Thyroid gland (tissue), 4 donors: ENCODE measurements around the gene PHF13. TPM values are rescaled to one million over a fixed set of nuclear protein-coding genes. Genes with fewer than 3 reads are reported as not detected.

ENCODE experiments used
- DNase-seq, 2 donors: peaks; one replicate each; pipeline ENCODE4 v3.0.0-alpha.2; 2019
- H3K27ac ChIP-seq, 3 donors: fragments of 200-600 bp; sonication (generic); 1 replicate in 2 of 3; 2 replicates in 1 of 3; pipeline ENCODE4 v1.5.1; 2016 to 2019; ENCODE audit warnings: mild to moderate bottlenecking in 1 of 3, moderate library complexity in 1 of 3
- H3K27me3 ChIP-seq: fragments of 200-600 bp; sonication (generic); one replicate; pipeline ENCODE4 v1.5.1; 2019
- H3K36me3 ChIP-seq, 2 donors: fragments of 200-600 bp; sonication (generic); one replicate each; pipeline ENCODE4 v1.5.1; 2016 to 2019
- H3K4me1 ChIP-seq, 2 donors: fragments of 200-600 bp; sonication (generic); one replicate each; pipeline ENCODE4 v1.5.1; 2017 to 2019
- H3K4me3 ChIP-seq, 3 donors: fragments of 200-600 bp; sonication (generic); replicated peaks in 1 of 3; 1 replicate in 2 of 3; 2 replicates in 1 of 3; pipeline ENCODE4 v1.5.1; 2016; ENCODE audit warnings: mild to moderate bottlenecking in 1 of 3
- H3K9me3 ChIP-seq: fragments of 200-600 bp; sonication (generic); one replicate; pipeline ENCODE4 v1.5.1; 2017
- POLR2A ChIP-seq, 2 donors: fragments of 450-650 bp; IDR thresholded peaks; one replicate each; pipeline ENCODE4 v1.6.1; 2017; ENCODE audit warnings: antibody characterized with exemption in 2 of 2, mild to moderate bottlenecking in 2 of 2, moderate library complexity in 1 of 2
- WGBS, 2 donors: methylation state at CpG; one replicate each; pipeline ENCODE4 v1.1.5; 2017; 5-methylcytosine and 5-hydroxymethylcytosine counted together
- intact Hi-C: fragments of 100-400 bp; cut with DNase I; formaldehyde crosslinking; loops from one replicate; pipeline ENCODE4 v1.15.1; 2023
- total RNA-seq, 4 donors: library from RNA; depleted of rRNA; stranded (reverse); fragments of >200 nt; gene quantifications; one replicate each; pipeline ENCODE4 v1.2.3, GENCODE V29; 2016
- TF ChIP-seq, protein P1 (sequence below), 6 experiments: fragments of 200-600 bp in 3 of 6; fragments of 450-650 bp in 3 of 6; sonication (generic) in 3 of 6; IDR thresholded peaks; one replicate each; pipeline ENCODE4 v1.5.1; 2016 to 2019; ENCODE audit warnings: antibody characterized with exemption in 6 of 6, mild to moderate bottlenecking in 2 of 6, inconsistent platforms in 1 of 6, moderate library complexity in 1 of 6

The PHF13 gene
- total RNA-seq, 4 donors from 2014 or later, result 7.8 to 14.1 (median 9.5) TPM

GRCh38 chr1:6667139-6667538, 53.6 kb downstream of the PHF13 start:
- H3K4me3 ChIP-seq, result no peak overlapping the region
- no peak overlapping the region for H3K27ac ChIP-seq
- no peaks in the 10 kb centered on the region for H3K4me1 ChIP-seq
- TF ChIP-seq POLR2A (IDR thresholded peaks at IDR 0.05), result no peak
- TF ChIP-seq, protein P1, sequence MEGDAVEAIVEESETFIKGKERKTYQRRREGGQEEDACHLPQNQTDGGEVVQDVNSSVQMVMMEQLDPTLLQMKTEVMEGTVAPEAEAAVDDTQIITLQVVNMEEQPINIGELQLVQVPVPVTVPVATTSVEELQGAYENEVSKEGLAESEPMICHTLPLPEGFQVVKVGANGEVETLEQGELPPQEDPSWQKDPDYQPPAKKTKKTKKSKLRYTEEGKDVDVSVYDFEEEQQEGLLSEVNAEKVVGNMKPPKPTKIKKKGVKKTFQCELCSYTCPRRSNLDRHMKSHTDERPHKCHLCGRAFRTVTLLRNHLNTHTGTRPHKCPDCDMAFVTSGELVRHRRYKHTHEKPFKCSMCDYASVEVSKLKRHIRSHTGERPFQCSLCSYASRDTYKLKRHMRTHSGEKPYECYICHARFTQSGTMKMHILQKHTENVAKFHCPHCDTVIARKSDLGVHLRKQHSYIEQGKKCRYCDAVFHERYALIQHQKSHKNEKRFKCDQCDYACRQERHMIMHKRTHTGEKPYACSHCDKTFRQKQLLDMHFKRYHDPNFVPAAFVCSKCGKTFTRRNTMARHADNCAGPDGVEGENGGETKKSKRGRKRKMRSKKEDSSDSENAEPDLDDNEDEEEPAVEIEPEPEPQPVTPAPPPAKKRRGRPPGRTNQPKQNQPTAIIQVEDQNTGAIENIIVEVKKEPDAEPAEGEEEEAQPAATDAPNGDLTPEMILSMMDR (IDR thresholded peaks at IDR 0.05), result no peak
- DNase-seq, result no peak
- intact Hi-C loops, result no loop called here
- H3K36me3 ChIP-seq, result peaks cover 7 to 8% of the 10 kb centered on the region in 2 donors
- no peaks in the 10 kb centered on the region for H3K9me3 ChIP-seq
- WGBS, 2 donors, result 95 to 97% methylated on average over 6 of the region's 6 CpGs
- H3K27me3 ChIP-seq, result no peaks in the 10 kb centered on the region

- DNase-seq, result no peak
- no peaks in the 10 kb centered on the region for H3K27me3 ChIP-seq
- TF ChIP-seq, protein P1 (IDR thresholded peaks at IDR 0.05), result no peak
- intact Hi-C loops, result no loop called here
- WGBS, 2 donors, result 95 to 97% methylated on average over 9 of the region's 9 CpGs
- H3K27ac ChIP-seq, result no peak overlapping the region
- H3K9me3 ChIP-seq, result no peaks in the 10 kb centered on the region
- H3K4me1 ChIP-seq, result no peaks in the 10 kb centered on the region
- peaks cover 7 to 8% of the 10 kb centered on the region in 2 donors for H3K36me3 ChIP-seq
- H3K4me3 ChIP-seq, result no peak overlapping the region
Observed at GRCh38 chr1:6668503-6668902, 55.0 kb downstream of the PHF13 start.

GRCh38 chr1:6672558-6672957, 59.0 kb downstream of the PHF13 start:
- H3K36me3 ChIP-seq, result peaks cover 0 to 7% of the 10 kb centered on the region in 2 donors
- no peaks in the 10 kb centered on the region for H3K9me3 ChIP-seq
- no peak overlapping the region for H3K4me3 ChIP-seq
- whole genome bisulfite sequencing, 2 donors, result 83 to 95% methylated on average over 2 of the region's 2 CpGs
- no peak overlapping the region for H3K27ac ChIP-seq
- no peaks in the 10 kb centered on the region for H3K27me3 ChIP-seq
- TF ChIP-seq POLR2A (IDR thresholded peaks at IDR 0.05), result no peak
- intact Hi-C loops, result no loop called here
- DNase-seq, result no peak
- H3K4me1 ChIP-seq, result peaks cover 0 to 4% of the 10 kb centered on the region in 2 donors

Other genes with a start within 250 kb of the PHF13 start
- 10 to 100 TPM in 1 of 4 donors, 1 to 10 TPM in 3; 3.7 to 13.4 (median 6.3) TPM for gene ACOT7, start 220.0 kb upstream of the PHF13 start, total RNA-seq
- gene HES2, start 193.8 kb upstream of the PHF13 start, total RNA-seq, result not detected
- gene ESPN, start 189.0 kb upstream of the PHF13 start, total RNA-seq, result 1 to 10 TPM in 1 of 4 donors, under 1 TPM in 1, not detected in 2; 0.67 to 5.2 TPM
- 10 to 100 TPM in 3 of 4 donors, 1 to 10 TPM in 1; 2.2 to 18.9 (median 10.7) TPM for gene TNFRSF25, start 147.6 kb upstream of the PHF13 start, total RNA-seq
- gene PLEKHG5, start 122.1 kb upstream of the PHF13 start, total RNA-seq, result 10 to 100 TPM in 1 of 4 donors, 1 to 10 TPM in 3; 5.8 to 12.0 (median 8.4) TPM
- gene NOL9, start 59.2 kb upstream of the PHF13 start, total RNA-seq, result 10 to 100 TPM; 20.1 to 41.6 (median 23.6) TPM
- gene TAS1R1, start 58.4 kb upstream of the PHF13 start, total RNA-seq, result not detected
- gene ZBTB48, start 33.7 kb upstream of the PHF13 start, total RNA-seq, result 10 to 100 TPM; 22.7 to 33.8 (median 29.4) TPM
- gene KLHL21, start 10.9 kb upstream of the PHF13 start, total RNA-seq, result 10 to 100 TPM; 34.9 to 68.4 (median 44.6) TPM
- gene THAP3, start 11.1 kb downstream of the PHF13 start, total RNA-seq, result 10 to 100 TPM; 21.2 to 35.3 (median 30.5) TPM
- gene DNAJC11, start 88.1 kb downstream of the PHF13 start, total RNA-seq, result 10 to 100 TPM; 28.2 to 45.5 (median 35.9) TPM
- gene CAMTA1, start 171.7 kb downstream of the PHF13 start, total RNA-seq, result 100 to 1,000 TPM in 2 of 4 donors, 10 to 100 TPM in 2; 63.9 to 124 (median 101) TPM